Smooth muscle cell (in vitro differentiated cells): ENCODE measurements around the gene WDR87. TPM values are rescaled to one million over a fixed set of nuclear protein-coding genes. Genes with fewer than 3 reads are reported as not detected.
A peak's percentile ranks its signal among the peaks of the same experiment; 100 is the strongest.

Source experiments
- DNase-seq: peaks from one replicate; lab custom pipeline; 2025; ENCODE audit not compliant: unreplicated experiment; lab: John Stamatoyannopoulos, UW
- H2AFZ ChIP-seq: fragments of 200-600 bp; sonication (generic); 2 replicates; pipeline ENCODE4 v1.6.0; 2016; ENCODE audit warnings: antibody characterized with exemption, low read depth, mild to moderate bottlenecking
- H3F3A ChIP-seq: fragments of 200-600 bp; sonication (generic); 2 replicates; pipeline ENCODE4 v1.6.0; 2017; ENCODE audit warnings: antibody characterized with exemption, low read depth
- H3K27ac ChIP-seq: fragments of 200-600 bp; sonication (generic); 2 replicates; pipeline ENCODE4 v1.5.1; 2016; ENCODE audit warnings: low read depth, mild to moderate bottlenecking
- H3K27me3 ChIP-seq: fragments of 200-600 bp; sonication (generic); 2 replicates; pipeline ENCODE4 v1.6.1; 2016; ENCODE audit warnings: low read depth, mild to moderate bottlenecking
- H3K36me3 ChIP-seq: fragments of 200-600 bp; sonication (generic); 2 replicates; pipeline ENCODE4 v1.5.1; 2016; ENCODE audit warnings: low read depth
- H3K4me1 ChIP-seq: fragments of 200-600 bp; sonication (generic); 2 replicates; pipeline ENCODE4 v1.5.1; 2016; ENCODE audit warnings: low read depth
- H3K4me2 ChIP-seq: fragments of 200-600 bp; sonication (generic); 2 replicates; pipeline ENCODE4 v1.6.0; 2016; ENCODE audit warnings: mild to moderate bottlenecking
- H3K4me3 ChIP-seq: fragments of 200-600 bp; sonication (generic); 2 replicates; pipeline ENCODE4 v1.5.1; 2016; ENCODE audit warnings: mild to moderate bottlenecking
- H3K79me2 ChIP-seq: fragments of 200-600 bp; sonication (generic); 2 replicates; pipeline ENCODE4 v1.6.0; 2016; ENCODE audit warnings: low read depth, mild to moderate bottlenecking
- H3K9ac ChIP-seq: fragments of 200-600 bp; sonication (generic); 2 replicates; pipeline ENCODE4 v1.6.0; 2016; ENCODE audit warnings: low read depth
- H3K9me3 ChIP-seq: fragments of 200-600 bp; sonication (generic); replicated peaks from 2 replicates; pipeline ENCODE4 v1.5.1; 2016; ENCODE audit warnings: low read depth
- H4K20me1 ChIP-seq: fragments of 200-600 bp; sonication (generic); 2 replicates; pipeline ENCODE4 v1.6.0; 2016; ENCODE audit warnings: low read depth
- WGBS: methylation state at CpG from one replicate; pipeline ENCODE4 v1.1.7; 2016; ENCODE audit warnings: low lambda C conversion rate; 5-methylcytosine and 5-hydroxymethylcytosine counted together
- polyA plus RNA-seq: library from polyadenylated mRNA; unstranded; fragments of >200 nt; fragmentation: Nextera tagmentation; extraction: Ambion mirVana; gene quantifications from 2 replicates; pipeline ENCODE4 v1.2.1, GENCODE V29; 2016
- total RNA-seq: library from RNA; depleted of rRNA; stranded (reverse); fragments of >200 nt; gene quantifications from 2 replicates; pipeline ENCODE4 v1.2.3, GENCODE V29; 2014
- TF ChIP-seq, protein P1 (sequence below): fragments of 200-600 bp; sonication (generic); IDR thresholded peaks from 2 replicates; pipeline ENCODE4 v1.5.1; 2017; ENCODE audit warnings: borderline replicate concordance, mild to moderate bottlenecking, antibody characterized with exemption; ENCODE audit not compliant: insufficient read depth, poor library complexity, severe bottlenecking

The WDR87 gene
- total and polyA plus RNA-seq, 2 experiments from 2014 or later = not detected

DNA sequence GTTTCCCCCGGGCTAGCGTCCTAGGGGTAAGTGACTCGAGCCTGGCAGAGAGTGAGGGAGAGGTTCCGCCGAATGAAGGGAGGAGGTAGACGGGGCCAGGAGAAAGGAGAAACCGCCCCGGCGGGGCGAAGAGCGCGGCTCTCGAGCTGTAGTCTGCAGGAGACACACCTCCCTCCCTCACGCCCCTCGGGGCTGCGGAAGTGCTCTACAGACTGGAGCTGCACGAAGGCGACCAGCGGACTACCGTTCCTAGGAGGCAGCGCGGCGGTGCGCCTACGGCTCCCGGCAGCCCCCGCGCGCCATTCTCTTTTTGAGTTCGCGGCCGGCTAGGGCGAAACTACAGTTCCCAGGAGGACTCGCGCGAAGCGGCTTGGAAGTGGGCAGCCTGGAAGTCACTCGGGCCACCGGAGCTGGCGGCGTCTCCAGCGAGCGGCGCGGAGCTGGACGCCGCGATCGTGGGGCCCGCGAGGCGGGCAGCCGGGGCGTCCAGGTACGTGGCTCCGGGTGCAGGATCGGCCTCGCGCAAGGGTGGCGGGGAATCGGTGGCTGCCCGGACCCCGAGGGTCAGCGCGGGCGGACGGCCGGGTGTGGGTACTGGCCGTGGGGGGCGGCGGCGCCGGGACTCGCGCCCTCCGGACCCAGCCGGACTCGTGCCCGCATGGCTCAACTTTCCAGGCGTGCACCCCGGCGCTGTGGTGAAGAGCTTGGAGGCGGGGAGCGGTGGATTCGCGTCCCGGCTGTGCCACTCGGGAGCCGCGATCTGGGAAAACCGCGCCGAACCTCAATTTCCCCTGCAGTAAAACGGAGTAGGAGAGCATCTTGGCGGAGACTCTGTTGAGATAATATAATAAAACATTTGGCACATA is 708 bp upstream of the WDR87 start, which contains the start of gene SIPA1L3:
TSS of gene SIPA1L3 (plus strand) at position 340 of the 866 bp plus-strand sequence. CDS start 174,358 bp downstream, outside the sequence.
- Histone ChIP-seq H3F3A (no peaks in the 10 kb centered on the region), H3K27me3 (no peaks in the 10 kb centered on the region), H3K79me2 (peaks cover 29% of the 10 kb centered on the region), H3K27ac (no peak within 1 kb of the TSS), H3K9ac (peak within 1 kb of the TSS; percentile 74), H3K4me3 (peak within 1 kb of the TSS; percentile 89), H3K9me3 (no peaks in the 10 kb centered on the region), H3K36me3 (no peaks in the 10 kb centered on the region), H3K4me2 (peak within 1 kb of the TSS; percentile 98), H3K4me1 (no peaks in the 10 kb centered on the region), H2AFZ (peak within 1 kb of the TSS; percentile 89), H4K20me1 (peaks cover 8% of the 10 kb centered on the region)
- TF ChIP-seq, protein P1, sequence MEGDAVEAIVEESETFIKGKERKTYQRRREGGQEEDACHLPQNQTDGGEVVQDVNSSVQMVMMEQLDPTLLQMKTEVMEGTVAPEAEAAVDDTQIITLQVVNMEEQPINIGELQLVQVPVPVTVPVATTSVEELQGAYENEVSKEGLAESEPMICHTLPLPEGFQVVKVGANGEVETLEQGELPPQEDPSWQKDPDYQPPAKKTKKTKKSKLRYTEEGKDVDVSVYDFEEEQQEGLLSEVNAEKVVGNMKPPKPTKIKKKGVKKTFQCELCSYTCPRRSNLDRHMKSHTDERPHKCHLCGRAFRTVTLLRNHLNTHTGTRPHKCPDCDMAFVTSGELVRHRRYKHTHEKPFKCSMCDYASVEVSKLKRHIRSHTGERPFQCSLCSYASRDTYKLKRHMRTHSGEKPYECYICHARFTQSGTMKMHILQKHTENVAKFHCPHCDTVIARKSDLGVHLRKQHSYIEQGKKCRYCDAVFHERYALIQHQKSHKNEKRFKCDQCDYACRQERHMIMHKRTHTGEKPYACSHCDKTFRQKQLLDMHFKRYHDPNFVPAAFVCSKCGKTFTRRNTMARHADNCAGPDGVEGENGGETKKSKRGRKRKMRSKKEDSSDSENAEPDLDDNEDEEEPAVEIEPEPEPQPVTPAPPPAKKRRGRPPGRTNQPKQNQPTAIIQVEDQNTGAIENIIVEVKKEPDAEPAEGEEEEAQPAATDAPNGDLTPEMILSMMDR = no peak
- 3% methylated on average over 69 of the region's 95 CpGs for WGBS
- DNase-seq = peak; percentile 77

DNA sequence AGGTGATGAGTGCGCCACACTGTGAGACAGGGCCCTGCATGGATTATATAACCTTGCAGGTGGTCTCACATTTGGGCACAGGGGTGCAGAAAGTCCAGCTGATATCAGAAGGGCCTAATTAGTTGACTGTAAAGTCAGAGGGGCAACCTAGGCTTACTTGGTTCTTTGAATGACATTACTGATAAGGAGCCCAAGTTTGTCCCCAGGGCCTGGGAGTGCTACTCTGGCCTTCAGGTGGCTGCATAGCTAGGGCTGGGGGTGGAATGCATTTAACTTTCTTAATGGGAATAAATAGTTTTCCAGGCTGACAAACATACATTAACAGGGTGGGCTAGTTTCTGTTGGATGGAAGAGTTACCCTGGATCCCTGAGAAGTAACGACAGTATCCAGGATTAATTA is 3.3 kb downstream of the WDR87 start:
- DNase-seq = no peak
- H3F3A ChIP-seq = no peaks in the 10 kb centered on the region
- H3K36me3 ChIP-seq = no peaks in the 10 kb centered on the region
- peaks cover 8% of the 10 kb centered on the region for H3K79me2 ChIP-seq
- H4K20me1 ChIP-seq = peaks cover 3% of the 10 kb centered on the region
- H3K4me1 ChIP-seq = no peaks in the 10 kb centered on the region
- H3K9ac ChIP-seq = no peak overlapping the region
- H3K27ac ChIP-seq = no peak overlapping the region
- H3K27me3 ChIP-seq = no peaks in the 10 kb centered on the region
- H3K4me3 ChIP-seq = no peak overlapping the region
- H3K9me3 ChIP-seq = no peaks in the 10 kb centered on the region
- no peak overlapping the region for H3K4me2 ChIP-seq
- 82% methylated on average over 2 of the region's 2 CpGs for WGBS
- H2AFZ ChIP-seq = no peak overlapping the region
- TF ChIP-seq, protein P1 = no peak

DNA sequence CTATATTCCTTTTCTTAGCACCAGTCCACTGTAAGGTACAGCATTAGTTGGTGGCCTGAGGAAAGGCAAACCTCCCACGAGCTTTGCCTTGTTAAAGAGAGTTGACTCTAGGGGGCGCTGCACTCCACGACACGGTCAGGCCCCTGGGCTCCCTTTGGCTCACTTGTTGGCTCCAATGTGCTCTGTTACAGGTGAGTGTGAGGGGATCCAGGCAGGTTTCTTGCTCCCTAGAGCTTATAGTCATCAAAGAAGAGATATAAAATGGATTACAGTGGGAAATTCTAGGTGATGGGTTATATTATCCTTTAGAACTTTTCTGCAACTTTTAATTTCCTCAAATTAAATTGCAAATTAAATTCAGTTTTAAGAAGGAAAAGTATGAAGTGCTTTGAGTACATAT is 3.7 kb downstream of the WDR87 start:
- H3F3A ChIP-seq = no peaks in the 10 kb centered on the region
- no peak overlapping the region for H3K4me3 ChIP-seq
- H3K9ac ChIP-seq = no peak overlapping the region
- no peaks in the 10 kb centered on the region for H3K27me3 ChIP-seq
- H2AFZ ChIP-seq = no peak overlapping the region
- DNase-seq = peak; percentile 16
- WGBS = 0% methylated on average over 4 of the region's 4 CpGs
- no peaks in the 10 kb centered on the region for H3K9me3 ChIP-seq
- peaks cover 4% of the 10 kb centered on the region for H3K79me2 ChIP-seq
- H3K27ac ChIP-seq = no peak overlapping the region
- H3K36me3 ChIP-seq = no peaks in the 10 kb centered on the region
- H4K20me1 ChIP-seq = no peaks in the 10 kb centered on the region
- no peak overlapping the region for H3K4me2 ChIP-seq
- H3K4me1 ChIP-seq = no peaks in the 10 kb centered on the region
- TF ChIP-seq, protein P1 = peak; percentile 91
